ENCODE results near the gene TM7SF2. TPM values are rescaled to one million over a fixed set of nuclear protein-coding genes. Genes with fewer than 3 reads are reported as not detected.
A peak's percentile ranks its signal among the peaks of the same experiment; 100 is the strongest.
"Not testable (repeated sequence)": the region's sequence is repeated elsewhere in the genome, so short reads cannot be mapped to it uniquely, and the experiment has no call there.

TM7SF2 gene
- total RNA-seq, 1 donor from 2014 or later, result 38.0 TPM

- no peak for DNase-seq (ENCODE audit: low read depth)
These were observed 18.2 kb downstream of the TM7SF2 start for GRCh38 chr11:65129649-65130441.

GRCh38 chr11:65130631-65131416 is 19.2 kb downstream of the TM7SF2 start:
- no peak for DNase-seq (ENCODE audit: low read depth)

- DNase-seq (ENCODE audit: low read depth), result no peak
These were observed 19.7 kb downstream of the TM7SF2 start for GRCh38 chr11:65131417-65131776.

DNA sequence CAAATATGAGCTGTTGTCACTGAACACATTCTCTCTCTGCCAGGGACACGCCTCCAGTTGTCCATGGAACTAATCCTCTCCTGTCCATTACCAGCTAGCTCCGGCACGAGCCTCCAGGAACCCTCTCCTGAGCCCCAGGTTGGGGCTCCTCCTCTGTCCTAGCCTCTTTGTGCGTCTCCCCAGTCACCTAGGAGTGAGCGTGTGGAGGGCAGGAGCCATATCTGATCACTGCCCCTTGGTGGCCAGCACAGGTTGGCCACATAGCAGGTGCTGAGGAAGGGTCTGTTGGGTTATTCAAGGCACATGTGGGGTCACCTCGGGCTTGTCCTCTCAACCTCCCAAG is 20.2 kb downstream of the TM7SF2 start:
- DNase-seq (ENCODE audit: low read depth), result no peak

DNA sequence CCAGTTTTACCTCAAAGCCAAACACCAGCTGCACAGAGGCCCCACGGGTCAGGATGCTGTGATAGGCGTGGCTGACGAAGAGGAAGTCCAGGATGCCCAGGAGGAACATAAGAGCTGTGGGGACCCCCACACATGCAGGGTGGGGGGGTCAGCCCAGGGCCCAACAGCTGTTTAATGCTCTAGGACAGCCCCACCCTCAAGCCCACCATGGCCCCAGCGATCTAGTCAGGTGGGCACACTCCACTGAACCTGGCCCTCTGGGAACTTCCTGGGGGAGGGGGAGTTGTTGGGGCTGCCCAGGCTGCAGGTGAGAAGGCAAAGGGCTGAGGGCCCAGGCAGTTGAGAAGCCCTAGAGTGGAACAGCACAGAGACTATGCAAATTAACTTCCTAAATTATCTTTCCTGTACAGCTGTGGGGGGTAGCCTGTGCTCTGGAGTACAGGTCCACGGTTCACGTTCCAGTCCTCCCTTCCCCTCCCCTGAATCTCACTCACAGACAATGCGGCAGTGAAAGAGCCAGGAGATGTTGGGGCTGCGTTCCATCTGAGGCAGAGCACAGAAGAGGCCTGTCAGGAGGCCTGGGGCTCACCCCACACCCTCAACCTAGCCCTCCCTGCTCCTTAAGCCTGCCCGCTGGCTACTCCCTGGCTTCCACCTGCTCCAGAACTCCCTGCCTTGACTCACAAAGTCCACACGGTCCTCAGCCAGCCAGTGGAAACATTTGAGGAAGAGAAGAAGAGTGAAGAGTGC is 20.7 kb downstream of the TM7SF2 start:
- no peak for DNase-seq (ENCODE audit: low read depth)

GRCh38 chr11:65132988-65133700 is 21.5 kb downstream of the TM7SF2 start:
- peak; percentile 40 for DNase-seq (ENCODE audit: low read depth)

GRCh38 chr11:65133724-65134123 is 22.1 kb downstream of the TM7SF2 start:
- no peak for DNase-seq (ENCODE audit: low read depth)

DNA sequence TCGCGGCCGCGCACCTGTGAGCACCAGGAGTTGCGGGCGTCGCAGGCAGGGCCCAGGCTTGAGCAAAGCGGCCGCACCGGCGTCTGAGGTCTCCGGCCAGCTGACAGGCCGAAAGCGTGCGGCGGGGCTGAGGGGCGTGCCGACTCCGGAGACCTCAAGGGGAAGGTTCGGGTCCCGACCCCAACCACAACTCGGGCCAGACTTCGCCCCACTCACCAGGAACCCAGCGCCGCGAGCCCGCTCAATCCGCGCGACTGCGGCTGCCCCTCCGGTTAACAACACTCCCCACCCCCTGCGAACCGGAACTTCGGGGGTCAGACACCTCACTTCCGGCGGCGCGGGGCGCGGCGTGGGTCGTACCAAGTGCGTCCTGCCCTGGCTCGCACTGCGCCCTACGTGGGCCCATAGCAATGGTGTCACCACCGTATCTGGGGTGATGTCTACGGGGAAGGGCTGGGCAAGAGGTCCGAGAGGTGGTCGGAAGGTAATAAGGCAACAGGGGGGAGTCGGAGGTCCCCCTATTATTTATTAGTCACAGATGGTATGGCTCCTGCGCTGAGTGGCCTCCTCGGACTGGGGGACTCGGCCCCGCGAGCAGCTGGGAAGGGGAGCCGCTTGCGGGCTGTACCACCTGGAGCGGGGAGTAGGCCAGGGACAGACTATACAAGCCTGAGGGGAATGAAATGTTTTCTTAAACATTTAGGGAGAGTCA is 22.7 kb downstream of the TM7SF2 start, which contains the start of gene SYVN1:
TSS of gene SYVN1 (minus strand) at position 280 of the 712 bp plus-strand sequence. CDS start 918 bp downstream, outside the sequence.
- DNase-seq (ENCODE audit: low read depth), result peak; percentile 68

- DNase-seq (ENCODE audit: low read depth), result peak; percentile 98
These were observed 23.4 kb downstream of the TM7SF2 start for GRCh38 chr11:65134952-65135632.

DNA sequence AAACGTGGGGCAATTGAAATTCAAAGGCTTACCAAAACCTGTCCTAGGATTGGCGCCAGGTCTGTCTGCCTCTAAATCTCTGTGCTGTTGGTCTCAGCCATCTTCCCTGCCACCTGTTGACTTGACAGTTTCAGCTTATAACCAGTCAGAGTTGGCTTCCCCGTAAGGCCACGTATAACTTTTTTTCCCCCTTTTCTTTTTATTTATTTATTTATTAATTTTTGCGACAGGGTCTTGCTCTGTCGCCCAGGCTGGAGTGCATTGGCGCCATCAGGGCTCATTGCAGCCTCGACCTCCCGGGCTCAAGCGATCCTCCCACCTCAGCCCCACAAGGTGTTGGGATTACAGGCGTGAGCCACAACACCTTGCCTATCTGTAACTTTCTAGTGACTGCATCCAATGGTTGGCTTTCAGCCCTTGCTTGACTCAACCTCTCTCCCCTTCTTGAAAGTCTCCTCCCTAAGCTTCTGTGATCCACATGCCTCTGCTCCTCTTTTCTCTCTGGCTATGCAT is 24.0 kb downstream of the TM7SF2 start:
- no peak for DNase-seq (ENCODE audit: low read depth)

DNA sequence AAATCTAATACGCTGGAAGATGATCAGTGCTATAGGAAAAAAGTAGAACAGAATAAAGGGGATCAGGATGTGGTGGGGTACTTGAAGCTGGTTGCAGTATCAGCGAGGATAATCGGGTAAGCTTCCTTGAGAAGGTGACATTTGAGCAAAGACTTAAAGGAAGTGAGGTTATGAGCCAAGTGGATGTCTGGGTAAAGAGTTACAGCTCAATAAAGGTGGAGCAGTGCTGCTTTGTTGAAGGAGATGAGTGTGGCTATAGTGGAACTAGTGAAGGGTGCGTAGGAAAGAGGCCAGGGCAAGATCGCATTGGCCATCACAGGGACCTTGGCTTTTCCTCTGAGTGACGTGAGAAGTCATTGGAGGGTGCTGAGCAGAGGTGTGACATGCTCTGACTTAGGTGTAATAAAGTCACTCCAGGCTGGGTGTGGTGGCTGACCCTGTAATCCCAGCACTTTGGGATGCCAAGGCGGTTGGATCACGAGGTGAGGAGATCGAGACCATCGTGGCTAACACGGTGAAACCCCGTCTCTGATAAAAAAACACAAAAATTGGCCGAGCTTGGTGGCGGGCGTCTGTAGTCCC is 24.9 kb downstream of the TM7SF2 start:
- DNase-seq (ENCODE audit: low read depth), result no peak

GRCh38 chr11:65141896-65142494 is 30.3 kb downstream of the TM7SF2 start:
- DNase-seq (ENCODE audit: low read depth), result no peak

- DNase-seq (ENCODE audit: low read depth), result no peak
These were observed 35.8 kb downstream of the TM7SF2 start for GRCh38 chr11:65147352-65148075.

DNA sequence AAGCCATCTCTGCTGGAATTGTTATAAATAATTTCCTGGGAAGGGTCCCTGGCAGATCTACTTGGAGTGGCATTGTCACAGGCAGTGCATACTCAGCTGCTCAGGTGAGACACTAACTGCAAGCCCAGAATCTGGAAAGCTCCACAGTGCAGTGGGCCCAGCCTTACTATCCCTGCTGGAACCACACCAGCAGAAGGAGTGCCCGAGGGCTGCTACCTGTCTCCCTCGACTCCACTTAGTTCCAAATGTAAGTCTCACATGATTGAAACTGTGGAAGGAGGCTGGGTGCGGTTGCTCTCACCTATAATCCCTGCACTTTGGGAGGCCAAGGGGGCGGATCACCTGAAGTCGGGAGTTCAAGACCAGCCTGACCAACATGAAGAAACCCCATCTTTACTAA is 37.0 kb downstream of the TM7SF2 start:
- DNase-seq (ENCODE audit: low read depth), result no peak

- not testable (repeated sequence) for DNase-seq (ENCODE audit: low read depth)
These were observed 38.4 kb downstream of the TM7SF2 start for GRCh38 chr11:65150131-65150508.

GRCh38 chr11:65150509-65151299 is 39.0 kb downstream of the TM7SF2 start:
- peak; percentile 87 for DNase-seq (ENCODE audit: low read depth)

DNA sequence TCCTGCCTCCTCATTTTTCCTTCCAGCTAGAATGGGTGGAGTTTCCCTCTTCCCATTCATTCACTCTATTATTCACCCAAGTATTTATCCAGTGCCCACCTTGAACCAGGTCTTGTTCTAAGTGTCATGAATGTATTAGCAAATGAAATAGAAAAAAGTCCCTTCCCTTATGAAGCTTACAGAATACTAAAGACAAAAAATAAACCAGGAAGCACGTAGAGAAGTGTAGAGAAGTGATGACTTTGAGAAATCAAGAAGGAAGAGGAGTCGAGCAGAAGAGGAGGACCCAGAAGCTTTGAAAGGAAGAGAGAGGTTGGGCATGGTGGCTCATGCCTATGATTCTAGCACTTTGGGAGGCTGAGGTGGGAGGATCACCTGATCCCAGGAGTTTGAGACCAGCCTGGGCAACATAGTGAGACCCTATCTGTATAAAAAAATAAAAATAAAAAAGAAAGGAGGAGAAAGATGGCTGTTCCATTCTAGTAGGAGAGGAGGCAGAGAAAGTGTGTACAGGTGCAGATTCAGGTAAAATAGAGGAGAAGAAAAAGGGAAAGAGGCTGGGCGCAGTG is 39.7 kb downstream of the TM7SF2 start:
- no peak for DNase-seq (ENCODE audit: low read depth)

DNA sequence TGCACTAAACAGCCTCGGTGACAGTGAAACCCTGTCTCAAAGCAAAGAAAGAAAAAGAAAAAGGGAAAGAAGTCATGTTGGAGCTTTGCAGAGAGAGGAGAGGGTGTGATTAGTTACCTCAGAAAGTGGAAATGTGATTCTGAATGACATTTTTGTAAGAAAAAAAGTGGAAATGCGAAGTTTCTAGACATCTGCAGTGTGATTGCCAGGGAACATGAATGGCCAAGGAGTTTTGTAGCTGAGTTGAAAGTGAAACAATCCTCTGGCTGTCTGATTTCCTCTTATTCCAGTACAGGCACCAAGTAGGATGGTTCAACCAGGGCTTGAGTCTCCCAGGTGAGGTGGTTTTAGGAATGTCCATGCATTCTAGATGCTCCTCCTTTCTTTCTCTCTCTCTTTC is 40.5 kb downstream of the TM7SF2 start:
- DNase-seq (ENCODE audit: low read depth), result no peak

All from renal cortical epithelial cell (primary cell).